Mesothelial cell of epicardium (in vitro differentiated cells): ENCODE data around the gene ANKRD40CL. TPM values are rescaled to one million over a fixed set of nuclear protein-coding genes. Genes with fewer than 3 reads are reported as not detected.

Experiments
- DNase-seq, 2 experiments: peaks; one replicate each; pipeline ENCODE4 v3.0.0; 2021; ENCODE audit warnings: low spot score in 2 of 2; ENCODE audit not compliant: unreplicated experiment in 2 of 2
- H3K27ac Mint-ChIP-seq: 2 replicates; pipeline ENCODE4 v1.8.0; 2021; ENCODE audit warnings: mixed read lengths
- H3K27me3 Mint-ChIP-seq: 2 replicates; pipeline ENCODE4 v1.8.0; 2021; ENCODE audit warnings: low read depth, mixed read lengths
- H3K36me3 Mint-ChIP-seq: 2 replicates; pipeline ENCODE4 v1.8.0; 2021; ENCODE audit warnings: mixed read lengths
- H3K4me1 Mint-ChIP-seq: 2 replicates; pipeline ENCODE4 v1.8.0; 2021; ENCODE audit warnings: mixed read lengths
- H3K4me3 Mint-ChIP-seq: 2 replicates; pipeline ENCODE4 v1.8.0; 2021; ENCODE audit warnings: mild to moderate bottlenecking, moderate library complexity, mixed read lengths
- H3K9me3 Mint-ChIP-seq: 2 replicates; pipeline ENCODE4 v1.8.0; 2021; ENCODE audit warnings: mixed read lengths
- total RNA-seq: library from RNA; stranded (reverse); gene quantifications from 3 replicates; pipeline ENCODE4 v1.2.1, GENCODE V29; 2021
- TF ChIP-seq, protein P1 (sequence below): fragments of 200-600 bp; sonication (generic); IDR thresholded peaks from one replicate; pipeline ENCODE4 v1.5.0; 2021; ENCODE audit warnings: antibody characterized with exemption; ENCODE audit not compliant: unreplicated experiment

The ANKRD40CL gene
- total RNA-seq, 1 donor from 2014 or later: not detected

DNA sequence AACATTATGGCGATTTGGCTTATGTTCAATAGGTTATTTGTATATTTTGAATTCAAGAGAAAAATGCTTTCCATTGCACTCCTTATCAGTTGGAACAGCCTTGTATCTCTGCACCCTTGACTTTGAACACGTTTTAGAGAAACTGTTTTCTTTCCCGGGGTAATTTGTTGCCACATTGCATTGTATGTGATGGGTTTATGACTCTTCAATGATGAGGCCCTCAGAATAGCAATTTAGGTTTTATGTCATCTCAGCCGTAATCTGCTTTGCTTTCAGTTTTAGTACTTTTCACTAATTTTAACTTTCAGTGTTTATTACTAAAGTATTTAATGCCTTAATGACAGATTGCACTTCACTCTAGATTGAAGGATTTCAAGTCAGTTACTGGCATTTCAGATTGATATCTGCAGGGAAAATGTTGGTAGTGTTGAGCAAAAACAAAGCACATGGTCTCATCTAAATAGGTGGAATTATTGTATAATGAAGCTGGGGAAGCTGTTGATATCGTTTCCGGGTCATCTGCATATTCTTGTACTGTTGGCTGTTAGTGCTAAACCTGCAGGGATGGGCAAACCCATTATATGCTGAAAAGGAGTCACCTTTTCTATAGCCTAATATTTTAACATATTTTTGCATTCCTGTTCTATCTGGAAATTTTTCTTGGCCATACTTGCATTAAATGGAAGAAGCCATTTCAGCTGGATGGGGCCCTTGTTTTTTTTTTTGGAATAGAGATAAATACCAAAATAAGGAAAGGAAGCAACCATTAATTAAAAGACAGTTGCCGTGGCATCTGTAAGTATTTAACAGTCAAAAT lies 45.9 kb downstream of the ANKRD40CL start:
- TF ChIP-seq, protein P1, sequence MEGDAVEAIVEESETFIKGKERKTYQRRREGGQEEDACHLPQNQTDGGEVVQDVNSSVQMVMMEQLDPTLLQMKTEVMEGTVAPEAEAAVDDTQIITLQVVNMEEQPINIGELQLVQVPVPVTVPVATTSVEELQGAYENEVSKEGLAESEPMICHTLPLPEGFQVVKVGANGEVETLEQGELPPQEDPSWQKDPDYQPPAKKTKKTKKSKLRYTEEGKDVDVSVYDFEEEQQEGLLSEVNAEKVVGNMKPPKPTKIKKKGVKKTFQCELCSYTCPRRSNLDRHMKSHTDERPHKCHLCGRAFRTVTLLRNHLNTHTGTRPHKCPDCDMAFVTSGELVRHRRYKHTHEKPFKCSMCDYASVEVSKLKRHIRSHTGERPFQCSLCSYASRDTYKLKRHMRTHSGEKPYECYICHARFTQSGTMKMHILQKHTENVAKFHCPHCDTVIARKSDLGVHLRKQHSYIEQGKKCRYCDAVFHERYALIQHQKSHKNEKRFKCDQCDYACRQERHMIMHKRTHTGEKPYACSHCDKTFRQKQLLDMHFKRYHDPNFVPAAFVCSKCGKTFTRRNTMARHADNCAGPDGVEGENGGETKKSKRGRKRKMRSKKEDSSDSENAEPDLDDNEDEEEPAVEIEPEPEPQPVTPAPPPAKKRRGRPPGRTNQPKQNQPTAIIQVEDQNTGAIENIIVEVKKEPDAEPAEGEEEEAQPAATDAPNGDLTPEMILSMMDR: no peak
- Mint-ChIP-seq H3K4me3 (peak overlapping the region; percentile 93), H3K27me3 (no peaks in the 10 kb centered on the region), H3K4me1 (peaks cover 35% of the 10 kb centered on the region), H3K9me3 (no peaks in the 10 kb centered on the region), H3K27ac (peak overlapping the region; percentile 100), H3K36me3 (no peaks in the 10 kb centered on the region)
- DNase-seq: no peak

DNA sequence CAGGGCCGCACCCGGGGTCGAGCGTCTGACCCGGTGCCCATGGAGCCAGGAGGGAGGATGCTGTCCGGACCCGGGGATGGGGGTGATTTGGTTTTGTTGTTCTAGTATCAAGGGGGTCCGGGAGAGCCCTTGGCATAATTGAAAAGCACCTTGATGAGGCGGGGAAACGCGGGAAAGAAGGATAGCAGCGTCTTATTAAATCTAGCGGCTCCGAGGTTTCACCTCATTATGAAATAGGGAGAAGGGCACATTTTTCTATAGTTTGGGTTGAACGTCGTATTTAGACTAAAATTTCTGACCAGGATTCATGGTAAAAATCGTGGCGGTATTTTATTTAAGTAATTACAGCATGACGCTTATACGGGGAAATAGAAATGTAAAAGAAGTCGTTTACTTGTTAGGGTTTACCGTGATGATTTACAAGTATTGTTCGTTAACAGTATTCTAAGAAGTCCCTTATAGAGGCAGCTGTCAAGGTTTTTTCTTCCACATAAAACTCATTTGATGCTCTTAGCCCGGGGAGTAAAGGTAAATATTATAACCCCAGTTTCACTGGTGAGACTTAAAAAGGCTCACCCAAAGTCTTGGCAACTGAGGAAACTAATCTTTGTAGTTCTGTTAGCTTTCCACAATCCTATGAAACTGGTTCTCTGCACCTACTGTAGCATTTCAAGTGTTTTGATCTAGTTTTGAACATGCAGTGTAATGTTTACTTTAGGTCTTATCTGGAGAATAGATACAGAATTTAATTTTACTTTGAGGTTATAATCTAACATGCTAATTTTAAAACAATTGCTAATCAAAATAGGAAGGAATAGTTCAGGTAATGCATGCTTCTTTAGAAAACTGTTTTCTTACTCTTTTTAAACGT lies 47.2 kb downstream of the ANKRD40CL start:
- peaks cover 34% of the 10 kb centered on the region for H3K4me1 Mint-ChIP-seq

DNA sequence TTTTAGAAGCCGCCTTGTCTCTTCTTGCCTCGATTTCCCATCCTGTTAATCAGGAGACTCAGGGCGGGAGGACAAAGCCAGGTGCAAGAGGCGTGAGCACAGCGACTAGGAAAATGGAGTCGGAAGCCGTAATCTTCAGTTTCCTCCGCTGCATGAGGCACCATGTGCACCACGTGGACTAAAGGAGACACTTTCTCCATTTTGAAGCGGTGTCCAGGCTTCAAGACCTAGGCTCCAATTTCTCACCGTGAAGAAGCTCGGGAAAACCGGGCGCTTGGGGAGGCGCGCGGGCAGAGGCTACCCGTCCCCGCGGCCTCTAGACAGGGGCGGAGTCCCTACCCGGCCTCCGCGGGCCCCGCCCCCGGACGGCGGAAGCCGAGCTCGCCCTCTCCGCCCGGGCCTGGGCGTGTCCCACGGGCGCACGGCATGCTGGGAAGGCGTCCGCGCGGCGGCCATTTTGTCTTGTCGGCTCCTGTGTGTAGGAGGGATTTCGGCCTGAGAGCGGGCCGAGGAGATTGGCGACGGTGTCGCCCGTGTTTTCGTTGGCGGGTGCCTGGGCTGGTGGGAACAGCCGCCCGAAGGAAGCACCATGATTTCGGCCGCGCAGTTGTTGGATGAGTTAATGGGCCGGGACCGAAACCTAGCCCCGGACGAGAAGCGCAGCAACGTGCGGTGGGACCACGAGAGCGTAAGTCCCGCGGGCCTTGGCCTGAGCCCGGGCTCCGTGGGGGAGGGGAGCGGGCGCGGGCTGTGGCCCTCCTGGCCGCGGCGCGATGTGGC lies 48.0 kb downstream of the ANKRD40CL start, which contains the start of gene LUC7L3:
Gene LUC7L3, plus strand, starts transcription at position 460 of the 780 bp plus-strand sequence. Its CDS starts 130 bp downstream, at position 590.
- peaks cover 34% of the 10 kb centered on the region for H3K4me1 Mint-ChIP-seq
- H3K27ac Mint-ChIP-seq: peak within 1 kb of the TSS; percentile 100
- peak within 1 kb of the TSS; percentile 93 for H3K4me3 Mint-ChIP-seq
- no peaks in the 10 kb centered on the region for H3K27me3 Mint-ChIP-seq
- peak; percentile 84 to 94 for DNase-seq
- no peaks in the 10 kb centered on the region for H3K36me3 Mint-ChIP-seq
- TF ChIP-seq, protein P1: no peak
- no peaks in the 10 kb centered on the region for H3K9me3 Mint-ChIP-seq

More for the DNA sequence above, 47.2 kb downstream of the ANKRD40CL start:
- DNase-seq: no peak
- TF ChIP-seq, protein P1: no peak
- Mint-ChIP-seq H3K9me3 (no peaks in the 10 kb centered on the region), H3K36me3 (no peaks in the 10 kb centered on the region), H3K27me3 (no peaks in the 10 kb centered on the region), H3K27ac (peak overlapping the region; percentile 100), H3K4me3 (peak overlapping the region; percentile 93)

DNA sequence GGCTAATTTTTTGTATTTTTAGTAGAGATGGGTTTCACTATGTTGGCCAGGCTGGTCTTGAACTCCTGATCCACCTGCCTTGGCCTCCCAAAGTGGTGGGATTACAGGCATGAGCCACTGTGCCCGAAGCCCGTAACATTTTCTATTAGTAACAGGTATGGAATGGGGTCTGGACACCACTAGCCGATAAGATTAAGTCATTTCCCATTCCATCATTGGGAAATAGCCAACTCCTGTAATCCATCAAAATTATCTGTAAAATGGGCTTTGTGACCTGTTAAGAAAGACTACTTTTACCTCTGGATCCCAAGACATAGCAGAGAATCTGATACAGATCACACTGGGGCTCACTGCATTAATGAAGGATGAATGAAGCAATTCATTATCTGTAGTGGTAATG lies 51.8 kb downstream of the ANKRD40CL start:
- Mint-ChIP-seq H3K27me3 (no peaks in the 10 kb centered on the region), H3K4me3 (no peak overlapping the region), H3K9me3 (no peaks in the 10 kb centered on the region), H3K36me3 (no peaks in the 10 kb centered on the region), H3K4me1 (peaks cover 3% of the 10 kb centered on the region), H3K27ac (no peak overlapping the region)
- DNase-seq: no peak
- TF ChIP-seq, protein P1: no peak

DNA sequence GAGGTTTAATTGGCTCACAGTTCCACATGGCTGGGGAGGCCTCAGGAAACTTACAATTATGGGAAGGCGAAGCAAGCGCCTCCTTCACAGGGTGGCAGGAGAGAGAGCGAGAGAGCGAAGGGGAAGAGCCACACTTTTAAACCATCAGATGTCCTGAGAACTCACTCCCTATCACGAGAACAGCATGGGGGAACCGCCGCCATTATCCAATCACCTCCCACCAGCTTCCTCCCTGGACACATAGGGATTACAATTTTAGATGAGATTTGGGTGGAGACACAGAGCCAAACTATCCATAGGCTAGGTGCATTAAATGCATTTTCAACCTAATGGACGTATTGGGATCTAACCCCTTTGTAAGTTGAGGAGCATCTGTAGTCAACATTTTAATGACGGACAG lies 54.7 kb downstream of the ANKRD40CL start:
- TF ChIP-seq, protein P1: no peak
- H3K36me3 Mint-ChIP-seq: no peaks in the 10 kb centered on the region
- no peaks in the 10 kb centered on the region for H3K27me3 Mint-ChIP-seq
- no peak overlapping the region for H3K27ac Mint-ChIP-seq
- no peaks in the 10 kb centered on the region for H3K9me3 Mint-ChIP-seq
- no peak for DNase-seq
- H3K4me1 Mint-ChIP-seq: peaks cover 17% of the 10 kb centered on the region
- no peak overlapping the region for H3K4me3 Mint-ChIP-seq
